HTR-8/SVneo (cell line): ENCODE results near the gene SLC35E3.
"Not testable (repeated sequence)": the region's sequence is repeated elsewhere in the genome, so short reads cannot be mapped to it uniquely, and the experiment has no call there.

Experiments used
- DNase-seq: peaks from one replicate; pipeline ENCODE4 v3.0.0; 2011; ENCODE audit warnings: low spot score, mixed read lengths; ENCODE audit not compliant: insufficient read length
- FAIRE-seq: peaks from 2 replicates; lab custom pipeline; 2011; peaks lifted over from hg19 to GRCh38; lab: Jason Lieb, UNC

SLC35E3 gene

DNA sequence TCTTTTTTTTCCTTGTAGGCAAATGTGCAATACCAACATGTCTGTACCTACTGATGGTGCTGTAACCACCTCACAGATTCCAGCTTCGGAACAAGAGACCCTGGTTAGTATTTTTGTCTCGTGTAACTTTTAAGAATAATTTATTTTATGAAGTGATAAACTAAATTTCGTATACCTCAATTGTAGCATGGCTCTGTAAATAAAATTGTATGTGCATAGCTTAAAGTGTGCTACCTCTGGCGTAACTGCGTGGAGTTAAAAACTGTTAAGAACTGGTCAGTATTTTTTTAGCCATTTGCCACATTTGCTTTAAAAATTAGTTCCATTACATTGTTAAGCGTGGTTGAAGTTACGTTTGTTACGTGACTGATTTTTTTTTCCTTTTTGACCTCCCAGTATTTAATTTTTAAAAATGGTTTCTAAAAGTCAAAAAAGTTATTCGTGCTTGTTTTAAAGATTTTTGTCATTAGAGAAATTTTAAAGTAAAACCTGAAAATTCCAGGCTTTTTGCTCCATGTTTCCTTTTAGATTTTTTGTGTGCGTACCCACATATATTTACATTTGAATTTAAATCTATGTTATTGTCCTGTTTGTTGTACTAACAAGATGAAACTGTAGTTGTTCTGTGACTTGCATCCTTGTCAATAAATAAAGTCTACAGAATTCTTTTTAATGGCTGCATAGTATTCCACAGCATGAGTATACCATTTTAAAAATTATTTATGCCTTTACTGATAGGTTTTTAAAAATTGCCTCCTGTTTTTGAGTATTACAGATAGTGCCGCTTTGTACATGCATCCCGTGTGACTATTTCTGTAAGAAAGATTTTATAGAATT lies 63.4 kb downstream of the SLC35E3 start:
- no peak for FAIRE-seq

DNA sequence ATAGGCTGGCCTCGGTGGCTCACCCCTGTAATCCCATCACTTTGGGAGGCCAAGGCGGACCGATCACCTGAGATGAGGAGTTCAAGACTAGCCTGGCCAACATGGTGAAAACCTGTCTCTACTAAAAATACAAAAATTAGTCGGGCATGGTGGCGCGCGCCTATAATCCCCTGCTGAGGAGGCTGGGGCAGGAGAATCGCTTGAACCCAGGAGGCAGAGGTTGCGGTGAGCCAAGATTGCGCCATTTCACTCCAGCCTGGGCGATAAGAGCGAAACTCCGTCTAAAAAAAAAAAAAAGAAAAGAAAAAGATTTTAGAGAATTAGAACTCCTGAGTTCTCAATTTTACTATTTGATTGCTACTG lies 64.0 kb downstream of the SLC35E3 start:
- DNase-seq, FAIRE-seq: not testable (repeated sequence)

More for the DNA sequence above, 63.4 kb downstream of the SLC35E3 start:
- no peak for DNase-seq

DNA sequence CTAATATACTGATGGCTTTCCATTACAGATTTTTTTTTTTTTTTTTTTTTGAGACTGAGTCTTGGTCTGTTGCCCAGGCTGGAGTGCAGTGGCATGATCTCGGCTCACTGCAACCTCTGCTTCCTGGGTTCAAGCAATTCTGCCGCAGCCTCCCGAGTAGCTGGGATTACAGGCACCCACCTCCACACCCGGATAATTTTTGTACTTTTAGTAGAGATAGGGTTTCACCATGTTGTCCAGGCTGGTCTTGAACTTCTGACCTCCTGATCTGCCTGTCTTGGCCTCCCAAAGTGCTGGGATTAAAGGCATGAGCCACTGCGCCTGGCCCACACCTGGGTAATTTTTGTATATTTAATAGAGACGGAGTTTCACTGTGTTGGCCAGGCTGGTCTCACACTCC lies 65.6 kb downstream of the SLC35E3 start:
- not testable (repeated sequence) for DNase-seq, FAIRE-seq

DNA sequence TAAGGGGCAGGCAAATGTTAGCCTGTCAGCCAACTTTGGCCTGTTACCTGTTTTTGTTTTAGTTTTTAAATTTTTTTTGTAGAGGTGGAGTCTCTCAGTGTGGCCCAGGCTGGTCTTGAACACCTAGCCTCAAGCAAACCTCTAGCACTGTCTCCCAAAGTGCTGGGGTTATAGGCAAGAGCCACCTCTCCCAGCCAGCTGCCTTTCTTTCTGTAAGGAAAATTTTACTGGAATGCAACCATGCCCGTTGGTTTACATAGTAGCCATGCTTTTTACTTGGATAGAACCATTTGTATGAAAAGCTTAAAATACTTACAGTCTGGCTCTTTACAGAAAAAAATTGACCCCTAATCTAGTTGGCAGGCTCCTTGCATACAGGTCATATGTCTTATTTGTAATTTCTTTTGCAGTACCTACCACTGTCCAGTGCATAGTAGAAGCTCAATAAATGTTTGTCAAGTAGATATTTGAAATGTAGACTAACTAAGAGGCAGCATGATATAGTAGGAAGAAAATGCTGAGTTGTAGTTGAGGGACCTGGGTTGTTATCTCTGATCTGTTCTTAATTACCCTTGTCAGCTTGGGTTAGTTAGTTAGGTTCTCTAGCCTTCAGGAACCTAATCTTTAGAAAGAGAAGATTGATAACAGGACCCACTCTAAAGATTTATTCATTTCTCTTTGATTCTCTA lies 66.7 kb downstream of the SLC35E3 start:
- FAIRE-seq (no peak), DNase-seq (no peak)

- DNase-seq (no peak), FAIRE-seq (no peak)
These were observed 67.2 kb downstream of the SLC35E3 start for GRCh38 chr12:68813242-68813593.

DNA sequence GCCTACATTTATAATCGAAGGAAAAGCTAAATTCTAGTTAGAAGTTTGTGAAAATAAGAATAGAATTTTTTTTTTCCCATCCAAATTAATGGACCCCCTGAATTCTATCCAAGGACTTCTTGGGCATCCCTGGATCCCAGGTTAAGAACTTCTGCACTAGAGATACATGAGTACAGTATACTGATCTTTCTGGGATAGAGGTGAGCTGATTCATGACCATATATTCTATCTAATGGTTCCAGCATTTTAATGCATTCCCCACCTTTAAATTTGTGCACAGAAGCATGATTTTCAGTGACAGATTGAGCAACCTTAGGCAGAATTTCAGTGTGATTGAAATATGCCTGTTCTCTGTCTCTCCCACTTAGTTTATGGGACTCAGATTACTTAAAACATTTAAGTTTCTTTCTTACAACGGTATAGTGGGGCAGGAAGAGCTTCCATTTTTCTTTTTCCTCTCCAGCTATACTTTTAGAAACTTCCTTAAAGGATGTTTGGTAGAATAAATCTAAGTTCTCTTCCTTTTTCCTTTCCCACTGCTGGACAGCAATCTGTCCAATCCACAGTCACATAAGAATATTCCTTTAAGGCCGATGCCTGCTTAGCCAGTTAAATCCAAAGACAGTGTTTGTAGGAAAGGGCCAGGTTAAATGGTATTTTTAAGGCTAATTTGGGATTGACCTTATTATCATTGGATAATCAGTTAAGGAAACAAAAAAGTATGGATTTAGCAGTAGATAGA lies 68.7 kb downstream of the SLC35E3 start:
- FAIRE-seq, result no peak
- DNase-seq, result no peak

GRCh38 chr12:68815232-68815927 lies 69.4 kb downstream of the SLC35E3 start:
- DNase-seq (no peak), FAIRE-seq (no peak)

DNA sequence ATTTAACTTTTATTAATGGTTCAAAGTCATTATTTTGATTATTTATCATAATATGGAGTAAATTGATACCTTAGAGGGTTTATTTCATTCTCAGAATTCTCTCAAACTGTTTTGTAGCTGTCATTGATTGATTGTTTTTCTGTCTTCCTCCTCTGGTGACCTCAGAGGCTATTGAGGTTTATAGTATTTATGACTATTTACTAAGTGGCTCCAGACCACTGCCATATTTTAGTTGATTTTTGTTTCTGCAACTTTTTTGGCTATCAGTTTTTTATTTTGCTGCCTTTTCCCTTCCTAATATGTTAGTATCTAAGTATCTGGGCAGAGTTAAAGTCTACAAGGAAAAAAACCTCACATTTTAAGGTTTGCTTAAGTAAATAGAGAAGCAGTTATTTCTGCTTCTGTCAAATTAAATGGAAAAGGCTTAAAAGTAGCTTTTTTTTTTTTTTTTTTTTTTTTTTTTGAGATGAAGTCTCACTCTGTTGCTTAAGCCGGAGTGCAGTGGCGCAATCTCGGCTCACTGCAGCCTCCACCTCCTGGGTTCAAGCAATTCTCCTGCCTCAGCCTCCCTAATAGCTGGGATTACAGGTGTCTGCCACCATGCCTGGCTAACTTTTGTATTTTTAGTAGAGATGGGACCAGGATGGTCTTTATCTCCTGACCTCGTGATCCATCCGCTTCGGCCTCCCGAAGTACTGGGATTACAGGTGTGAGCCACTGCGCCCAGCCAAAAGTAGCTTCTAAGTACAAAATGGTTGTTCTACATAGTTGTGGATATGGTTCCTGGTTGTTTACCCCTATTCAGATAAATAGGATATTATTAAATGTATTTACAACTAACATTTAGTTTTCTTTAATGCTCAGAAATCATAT lies 70.2 kb downstream of the SLC35E3 start:
- DNase-seq (no peak), FAIRE-seq (no peak)

DNA sequence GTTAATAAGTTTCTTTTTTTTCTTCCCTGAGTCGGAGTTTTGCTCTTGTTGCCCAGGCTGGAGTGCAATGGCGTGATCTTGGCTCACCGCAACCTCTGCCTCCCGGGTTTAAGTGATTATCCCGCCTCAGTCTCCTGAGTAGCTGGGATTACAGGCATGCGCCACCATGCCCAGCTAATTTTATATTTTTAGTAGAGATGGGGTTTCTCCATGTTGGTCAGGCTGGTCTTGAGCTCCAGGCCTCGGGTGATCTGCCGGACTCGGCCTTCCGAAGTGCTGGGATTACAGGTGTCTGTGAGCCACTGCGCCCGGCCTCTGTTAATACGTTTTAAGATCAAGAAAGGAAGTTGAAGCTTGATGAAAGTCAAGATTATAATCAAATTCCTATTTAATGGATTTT lies 73.5 kb downstream of the SLC35E3 start:
- not testable (repeated sequence) for DNase-seq, FAIRE-seq

- no peak for FAIRE-seq
- DNase-seq, result no peak
These were observed 75.6 kb downstream of the SLC35E3 start for GRCh38 chr12:68821357-68822188.

GRCh38 chr12:68823696-68824095 lies 77.7 kb downstream of the SLC35E3 start:
- DNase-seq, result no peak
- no peak for FAIRE-seq

DNA sequence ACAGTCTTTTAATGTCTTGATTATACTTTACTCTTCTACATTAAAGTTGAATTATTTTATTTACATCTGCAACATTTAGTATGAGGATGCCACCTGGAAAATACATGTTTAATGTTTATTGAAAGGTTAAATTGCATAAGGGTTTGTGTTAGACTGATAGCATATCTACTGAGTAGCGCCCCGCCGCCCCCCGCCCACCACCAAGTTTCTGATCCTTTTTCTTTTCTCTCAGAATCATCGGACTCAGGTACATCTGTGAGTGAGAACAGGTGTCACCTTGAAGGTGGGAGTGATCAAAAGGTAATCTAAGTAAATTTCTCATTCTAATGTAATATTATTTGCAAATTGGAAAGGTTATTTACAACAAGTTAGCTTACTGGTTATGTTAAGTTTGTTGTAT lies 78.2 kb downstream of the SLC35E3 start:
- FAIRE-seq (no peak), DNase-seq (no peak)

- DNase-seq (no peak), FAIRE-seq (no peak)
These were observed 78.7 kb downstream of the SLC35E3 start for GRCh38 chr12:68824597-68825250.

DNA sequence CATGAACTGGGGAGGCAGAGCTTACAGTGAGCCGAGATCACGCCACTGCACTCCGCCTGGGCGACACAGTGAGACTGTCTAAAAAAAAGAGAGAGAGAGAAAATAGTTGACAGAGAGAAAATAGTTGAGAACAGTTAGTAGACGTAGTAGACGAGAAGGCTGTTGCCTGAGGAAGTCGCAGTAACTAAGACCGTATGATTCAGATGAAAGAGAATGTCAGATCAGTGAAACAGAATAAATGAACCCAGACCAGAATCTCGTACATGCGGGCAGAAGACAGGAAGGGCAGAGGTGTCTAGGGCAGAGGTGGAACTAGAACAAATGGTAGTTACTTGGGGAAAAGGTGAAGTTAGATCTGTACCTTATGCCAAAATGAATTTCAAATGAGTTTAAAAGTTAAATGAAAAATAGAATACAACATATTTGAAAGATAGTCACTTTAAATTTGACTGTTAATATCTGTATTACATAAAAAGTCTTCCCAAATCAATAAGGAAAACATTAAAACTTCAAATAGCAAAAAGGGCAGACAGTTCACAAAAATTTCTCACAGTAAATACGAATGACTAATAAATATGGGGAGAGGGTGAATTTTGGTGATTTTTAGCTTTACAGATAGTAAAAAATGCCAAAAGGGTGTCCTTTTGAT lies 79.7 kb downstream of the SLC35E3 start:
- FAIRE-seq (no peak), DNase-seq (no peak)

GRCh38 chr12:68827895-68828671 lies 82.1 kb downstream of the SLC35E3 start:
- DNase-seq (no peak), FAIRE-seq (no peak)

DNA sequence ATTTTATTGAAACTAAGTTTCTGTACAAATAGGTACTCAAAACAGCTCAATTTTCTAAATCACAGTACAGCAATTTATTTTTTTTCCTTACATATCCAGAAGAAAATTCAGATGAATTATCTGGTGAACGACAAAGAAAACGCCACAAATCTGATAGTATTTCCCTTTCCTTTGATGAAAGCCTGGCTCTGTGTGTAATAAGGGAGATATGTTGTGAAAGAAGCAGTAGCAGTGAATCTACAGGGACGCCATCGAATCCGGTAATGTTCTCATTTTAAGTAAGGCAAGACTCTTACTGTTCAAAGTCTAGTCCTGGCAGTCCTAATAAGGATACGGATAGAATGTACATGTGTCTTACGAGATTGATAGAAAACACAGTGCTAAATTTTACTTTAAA lies 82.7 kb downstream of the SLC35E3 start:
- FAIRE-seq, result no peak
- DNase-seq, result no peak
